HepG2 (cell line): ENCODE data around the gene TGFA. TPM values are rescaled to one million over a fixed set of nuclear protein-coding genes. Genes with fewer than 3 reads are reported as not detected.

ENCODE experiments used
- ATF7-NPFF ChIP-seq: sonication (generic); formaldehyde crosslinking; IDR thresholded peaks from 2 replicates; pipeline ENCODE4 v1.8.1; 2023; ENCODE audit warnings: mild to moderate bottlenecking, low read depth, missing genetic modification reagents, moderate library complexity
- BRCA1 ChIP-seq: sonication (generic); formaldehyde crosslinking; IDR thresholded peaks from 2 replicates; pipeline ENCODE4 v1.4.0; 2020; ENCODE audit warnings: missing genetic modification reagents
- CHD2 ChIP-seq: IDR thresholded peaks from 2 replicates; pipeline ENCODE4 v1.6.1; 2011; ENCODE audit warnings: low read depth, low read length, improper control_type of control experiment
- CHD4 ChIP-seq: fragments of 200-600 bp; sonication (generic); IDR thresholded peaks from 2 replicates; pipeline ENCODE4 v1.7.0; 2017; ENCODE audit warnings: mild to moderate bottlenecking, low read length, borderline replicate concordance
- CREBL2 ChIP-seq: sonication (generic); formaldehyde crosslinking; IDR thresholded peaks from 2 replicates; pipeline ENCODE4 v1.8.1; 2023; ENCODE audit warnings: missing genetic modification reagents, mild to moderate bottlenecking, borderline replicate concordance
- FOXO1 ChIP-seq: sonication (generic); formaldehyde crosslinking; IDR thresholded peaks from 2 replicates; pipeline ENCODE4 v1.4.0; 2020; ENCODE audit warnings: missing genetic modification reagents
- FOXP1 ChIP-seq, 2 experiments: fragments of 450-650 bp in 1 of 2; IDR thresholded peaks; 2 replicates each; pipeline ENCODE4 v1.6.1; 2017 to 2018; ENCODE audit warnings: antibody characterized with exemption in 1 of 2
- GPN1 ChIP-seq: sonication (generic); formaldehyde crosslinking; IDR thresholded peaks from 2 replicates; pipeline ENCODE4 v1.5.1; 2020; ENCODE audit warnings: missing genetic modification reagents, borderline replicate concordance
- KAT7 ChIP-seq: IDR thresholded peaks from 2 replicates; pipeline ENCODE4 v1.6.1; 2018; ENCODE audit warnings: borderline replicate concordance, missing compliant biosample characterization
- MIER2 ChIP-seq: IDR thresholded peaks from 2 replicates; pipeline ENCODE4 v1.6.1; 2016; ENCODE audit warnings: missing biosample characterization, missing genetic modification reagents
- NFKBIZ ChIP-seq: IDR thresholded peaks from 2 replicates; pipeline ENCODE4 v1.6.1; 2018; ENCODE audit warnings: missing genetic modification reagents, missing compliant biosample characterization
- PAX8 ChIP-seq: sonication (generic); formaldehyde crosslinking; IDR thresholded peaks from 2 replicates; pipeline ENCODE4 v1.8.0; 2022; ENCODE audit warnings: mild to moderate bottlenecking, missing genetic modification reagents, borderline replicate concordance
- PITX1 ChIP-seq: sonication (generic); formaldehyde crosslinking; IDR thresholded peaks from 2 replicates; pipeline ENCODE4 v1.5.1; 2020; ENCODE audit warnings: mild to moderate bottlenecking, missing genetic modification reagents
- SALL1 ChIP-seq: sonication (generic); formaldehyde crosslinking; IDR thresholded peaks from 2 replicates; pipeline ENCODE4 v1.8.0; 2022; ENCODE audit warnings: mild to moderate bottlenecking, missing genetic modification reagents
- THAP7 ChIP-seq: sonication (generic); formaldehyde crosslinking; IDR thresholded peaks from 2 replicates; pipeline ENCODE4 v1.8.1; 2023; ENCODE audit warnings: mild to moderate bottlenecking, missing genetic modification reagents
- UBTF ChIP-seq: sonication (generic); formaldehyde crosslinking; IDR thresholded peaks from 2 replicates; pipeline ENCODE4 v1.4.0; 2020; ENCODE audit warnings: mild to moderate bottlenecking, missing genetic modification reagents
- YEATS4 ChIP-seq: sonication (generic); formaldehyde crosslinking; IDR thresholded peaks from 2 replicates; pipeline ENCODE4 v1.4.0; 2020; ENCODE audit warnings: missing genetic modification reagents, borderline replicate concordance
- ZBTB33 ChIP-seq: sonication (generic); formaldehyde crosslinking; IDR thresholded peaks from 2 replicates; pipeline ENCODE4 v1.4.0; 2020; ENCODE audit warnings: missing genetic modification reagents
- ZBTB42 ChIP-seq: sonication (generic); formaldehyde crosslinking; IDR thresholded peaks from 2 replicates; pipeline ENCODE4 v1.5.0; 2020; ENCODE audit warnings: mild to moderate bottlenecking, missing genetic modification reagents
- ZBTB43 ChIP-seq: sonication (generic); formaldehyde crosslinking; conservative IDR thresholded peaks from 2 replicates; pipeline ENCODE4 v1.4.0; 2020; ENCODE audit warnings: missing genetic modification reagents
- ZFP1 ChIP-seq: IDR thresholded peaks from 2 replicates; pipeline ENCODE4 v1.6.1; 2016
- ZNF17 ChIP-seq: sonication (generic); formaldehyde crosslinking; IDR thresholded peaks from 2 replicates; pipeline ENCODE4 v1.5.0; 2020; ENCODE audit warnings: mild to moderate bottlenecking, missing genetic modification reagents
- ZNF180 ChIP-seq: sonication (generic); formaldehyde crosslinking; IDR thresholded peaks from 2 replicates; pipeline ENCODE4 v1.4.0; 2020; ENCODE audit warnings: low read depth, missing genetic modification reagents, borderline replicate concordance
- ZNF251 ChIP-seq: sonication (generic); formaldehyde crosslinking; IDR thresholded peaks from 2 replicates; pipeline ENCODE4 v1.9.0; 2021; ENCODE audit warnings: mild to moderate bottlenecking, missing genetic modification reagents
- ZNF282 ChIP-seq: fragments of 450-650 bp; IDR thresholded peaks from 2 replicates; pipeline ENCODE4 v1.6.1; 2018; ENCODE audit not compliant: partially characterized antibody
- ZNF326 ChIP-seq: sonication (generic); formaldehyde crosslinking; IDR thresholded peaks from 2 replicates; pipeline ENCODE4 v1.4.0; 2020; ENCODE audit warnings: missing genetic modification reagents, borderline replicate concordance
- ZNF737 ChIP-seq: sonication (generic); formaldehyde crosslinking; IDR thresholded peaks from 2 replicates; pipeline ENCODE4 v1.5.0; 2020; ENCODE audit warnings: missing genetic modification reagents, mild to moderate bottlenecking, borderline replicate concordance
- polyA plus RNA-seq, 8 experiments: library from polyadenylated mRNA; depleted of rRNA in 3 of 8; stranded (reverse) in 7 of 8; unstranded in 1 of 8; fragments of >200 nt; fragmentation: Illumina TruSeq in 4 of 8; extraction: Trizol in 4 of 8; gene quantifications; 2 replicates each; pipeline versions ENCODE4 v1.2.1 to v1.2.3, GENCODE V29; 2011 to 2016; ENCODE audit warnings: low read depth in 4 of 8, missing spikeins in 1 of 8, mixed read lengths in 1 of 8; ENCODE audit not compliant: insufficient read depth in 1 of 8
- total RNA-seq, 5 experiments: library from RNA; depleted of rRNA; stranded (reverse); fragments of >200 nt; fragmentation: Illumina TruSeq; extraction: Trizol; gene quantifications; 2 replicates each; pipeline ENCODE4 v1.2.3, GENCODE V29; 2016; ENCODE audit warnings: low read depth in 1 of 5

Gene TGFA
- total and polyA plus RNA-seq, 2 of the 13 experiments (the other 11 are each of a cell fraction or from before 2014, with no cell fraction given), result 7.8 to 15.3 TPM

- TF ChIP-seq UBTF (CRISPR knock-in tag) (0 out of 2 replicates have a peak, but pooled peaks have one; percentile 16), BRCA1 (CRISPR knock-in tag) (no peak), ZNF17 (CRISPR knock-in tag) (no peak), ZBTB42 (no peak), ZNF737 (CRISPR knock-in tag) (no peak), NFKBIZ (CRISPR knock-in tag) (no peak), CHD2 (no peak), MIER2 (no peak), PAX8 (no peak), ATF7-NPFF (CRISPR knock-in tag) (no peak), CHD4 (0 out of 2 replicates have a peak, but pooled peaks have one; percentile 40), ZNF326 (CRISPR knock-in tag) (no peak), ZNF251 (CRISPR knock-in tag) (no peak), YEATS4 (CRISPR knock-in tag) (no peak), ZNF282 (no peak), FOXP1 (IDR thresholded peaks at IDR 0.05) (no peak), FOXP1 (CRISPR knock-in tag; IDR thresholded peaks at IDR 0.05) (peak; percentile 64; the same call in 1 of the 2 replicates), GPN1 (CRISPR knock-in tag) (no peak), KAT7 (no peak), ZFP1 (no peak), FOXO1 (CRISPR knock-in tag) (peak; percentile 80), ZNF180 (CRISPR knock-in tag) (no peak), THAP7 (CRISPR knock-in tag) (no peak), SALL1 (peak; percentile 80), CREBL2 (CRISPR knock-in tag) (no peak), ZBTB43 (CRISPR knock-in tag) (peak; percentile 56; the same call in 1 of the 2 replicates), ZBTB33 (CRISPR knock-in tag) (no peak), PITX1 (CRISPR knock-in tag) (peak; percentile 48; the same call in 1 of the 2 replicates)
Observed at GRCh38 chr2:70525032-70525431, 28.6 kb downstream of the TGFA start (continued).
